ENCODE measurements around the gene CLEC10A.

The CLEC10A gene

GRCh38 chr17:7038025-7038862 lies 41.8 kb downstream of the CLEC10A start:
- no peak for TF ChIP-seq CTCF (IDR thresholded peaks at IDR 0.05; ENCODE audit: low read depth, low read length)
- no peak overlapping the region for H3K4me3 ChIP-seq (replicated peaks in 1 of 2; ENCODE audit: low read depth in 2 of 2, low read length in 2 of 2)
- no peak for DNase-seq (ENCODE audit: low read depth in 2 of 2)

GRCh38 chr17:7035591-7036368 lies 44.3 kb downstream of the CLEC10A start, which contains the start of gene SLC16A13:
Gene SLC16A13 (plus strand): TSS chr17:7036015. CDS start chr17:7036383, 368 bp downstream.
- peak within 1 kb of the TSS; percentile 71 to 82 for H3K4me3 ChIP-seq (replicated peaks in 1 of 2; ENCODE audit: low read depth in 2 of 2, low read length in 2 of 2)
- DNase-seq (ENCODE audit: low read depth in 2 of 2): peak; percentile 96 to 97
- TF ChIP-seq CTCF (IDR thresholded peaks at IDR 0.05; ENCODE audit: low read depth, low read length): no peak

GRCh38 chr17:7034955-7035590 lies 45.0 kb downstream of the CLEC10A start:
- DNase-seq (ENCODE audit: low read depth in 2 of 2): no peak
- TF ChIP-seq CTCF (IDR thresholded peaks at IDR 0.05; ENCODE audit: low read depth, low read length): no peak
- peak overlapping the region; percentile 71 to 82 for H3K4me3 ChIP-seq (replicated peaks in 1 of 2; ENCODE audit: low read depth in 2 of 2, low read length in 2 of 2)

- no peak for DNase-seq (ENCODE audit: low read depth in 2 of 2)
- no peak overlapping the region for H3K4me3 ChIP-seq (replicated peaks in 1 of 2; ENCODE audit: low read depth in 2 of 2, low read length in 2 of 2)
- TF ChIP-seq CTCF (IDR thresholded peaks at IDR 0.05; ENCODE audit: low read depth, low read length): no peak
These were observed 50.4 kb downstream of the CLEC10A start for GRCh38 chr17:7029659-7030058.

GRCh38 chr17:7029096-7029495 lies 51.0 kb downstream of the CLEC10A start:
- H3K4me3 ChIP-seq (replicated peaks in 1 of 2; ENCODE audit: low read depth in 2 of 2, low read length in 2 of 2): no peak overlapping the region
- no peak for TF ChIP-seq CTCF (IDR thresholded peaks at IDR 0.05; ENCODE audit: low read depth, low read length)
- no peak for DNase-seq (ENCODE audit: low read depth in 2 of 2)

GRCh38 chr17:7027335-7027734 lies 52.7 kb downstream of the CLEC10A start:
- DNase-seq (ENCODE audit: low read depth in 2 of 2): no peak
- no peak for TF ChIP-seq CTCF (IDR thresholded peaks at IDR 0.05; ENCODE audit: low read depth, low read length)
- H3K4me3 ChIP-seq (replicated peaks in 1 of 2; ENCODE audit: low read depth in 2 of 2, low read length in 2 of 2): no peak overlapping the region

Data from cardiac fibroblast (primary cell).